GM19240 (cell line): ENCODE measurements around the gene FGFR3.

Experiments
- DNase-seq: peaks from one replicate; pipeline ENCODE4 v3.0.0; 2011; ENCODE audit warnings: low spot score; ENCODE audit not compliant: insufficient read length

FGFR3 gene

DNA sequence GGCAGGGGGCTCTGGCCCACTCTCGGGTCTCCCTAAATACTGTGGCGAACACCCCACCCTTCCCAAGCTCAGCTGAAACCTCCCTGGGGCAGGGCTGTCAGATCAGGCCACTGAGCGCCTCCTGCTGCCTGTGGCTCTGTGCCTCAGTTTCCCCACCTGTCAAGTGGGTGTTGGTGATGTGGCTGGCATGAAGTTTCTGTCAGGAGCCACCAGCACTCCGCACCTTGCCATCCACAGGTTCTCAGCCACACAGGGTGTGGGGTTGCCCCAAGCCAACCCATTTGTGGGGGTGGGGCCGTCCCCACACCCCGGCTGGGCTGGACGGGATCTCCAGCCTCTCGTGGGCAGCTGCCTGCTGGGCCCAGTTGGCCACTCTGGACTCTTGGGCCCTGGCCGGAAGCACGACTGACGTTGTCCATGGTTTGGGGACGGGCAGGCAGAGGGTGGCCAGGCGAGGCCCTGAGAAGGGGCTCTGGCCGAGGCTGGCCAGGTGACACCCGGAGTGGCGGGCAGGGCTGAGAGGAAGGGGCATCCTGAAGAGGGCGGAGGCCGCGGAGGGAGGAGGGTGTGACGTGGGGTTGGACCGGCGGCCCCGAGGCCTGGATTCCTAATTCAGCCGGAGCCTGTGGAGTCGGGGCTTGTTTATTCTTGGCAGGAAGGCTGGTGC lies 5.5 kb upstream of the FGFR3 start:
- DNase-seq: no peak

DNA sequence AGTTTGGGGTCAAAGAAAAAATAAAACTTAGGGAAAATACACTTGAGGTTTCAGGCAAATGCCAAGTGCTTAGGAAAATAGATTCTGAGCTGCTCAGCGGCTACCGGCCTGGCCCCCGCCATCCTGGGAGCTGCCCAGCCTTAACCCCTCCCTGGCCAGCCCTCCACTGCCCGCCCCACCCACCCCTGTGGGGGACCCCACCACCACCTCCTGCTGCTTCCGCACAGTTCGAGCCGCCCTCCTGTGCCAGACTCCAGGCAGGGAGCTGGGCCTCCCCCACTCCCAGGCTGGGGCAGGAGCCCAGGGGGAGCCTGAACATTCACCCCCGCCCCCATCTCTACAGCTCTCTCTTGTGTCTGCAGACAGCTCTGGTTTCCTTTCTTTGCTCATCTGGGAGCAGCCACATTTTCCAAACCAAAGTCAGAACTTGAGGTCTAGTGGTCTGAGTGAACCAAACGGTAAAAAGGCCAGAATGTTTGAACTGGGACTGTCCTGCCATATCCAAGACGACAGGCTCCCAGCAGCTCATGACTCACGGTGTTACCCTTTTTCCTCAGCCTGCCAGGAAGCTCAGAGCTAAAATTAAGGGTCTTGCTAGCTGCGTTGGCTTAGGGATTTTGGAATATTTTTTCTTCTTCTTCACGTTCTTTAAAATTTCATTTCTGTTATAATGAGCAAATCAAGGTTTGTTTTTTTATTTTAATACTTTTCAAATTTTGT lies 4.7 kb upstream of the FGFR3 start:
- no peak for DNase-seq

DNA sequence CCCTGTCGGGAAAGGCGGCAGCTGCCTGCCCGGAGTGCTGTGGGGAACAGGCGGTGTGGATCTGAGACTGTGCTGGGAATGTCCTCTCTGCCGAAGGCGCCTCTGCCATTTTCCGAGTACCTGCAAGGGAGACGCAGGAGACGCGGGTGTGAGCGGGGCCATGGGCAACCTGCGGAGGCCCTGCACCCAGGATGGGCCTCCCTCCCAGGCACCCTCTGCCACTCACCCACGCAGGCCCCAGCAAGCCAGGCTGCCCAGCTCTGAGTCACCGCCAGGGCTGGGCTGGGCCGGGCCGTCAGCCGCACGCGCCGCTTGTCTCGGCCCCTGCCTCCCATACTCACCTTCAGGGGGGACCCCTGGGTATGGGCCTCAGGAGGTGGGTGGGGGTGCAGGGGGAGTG lies 3.5 kb upstream of the FGFR3 start:
- no peak for DNase-seq

DNA sequence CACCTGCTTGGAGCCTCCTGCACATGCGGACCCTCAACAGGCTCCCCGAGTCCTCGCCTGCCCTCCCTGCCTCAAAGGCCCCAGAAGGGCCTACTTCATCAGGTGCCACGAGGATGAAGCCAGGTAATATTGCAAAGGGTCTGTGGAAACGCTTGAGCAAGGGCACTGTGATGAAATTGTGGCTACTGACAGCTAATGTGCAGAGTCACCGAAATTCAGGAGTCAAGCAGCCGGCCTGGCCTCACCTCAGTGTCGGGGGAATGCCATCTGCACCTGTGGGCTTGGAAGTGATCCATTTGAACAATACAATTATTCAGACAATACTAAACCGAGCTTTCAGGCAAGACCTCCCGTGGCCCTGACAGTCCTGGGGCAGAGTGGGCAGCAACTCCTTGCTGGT lies 3.1 kb upstream of the FGFR3 start:
- no peak for DNase-seq

DNA sequence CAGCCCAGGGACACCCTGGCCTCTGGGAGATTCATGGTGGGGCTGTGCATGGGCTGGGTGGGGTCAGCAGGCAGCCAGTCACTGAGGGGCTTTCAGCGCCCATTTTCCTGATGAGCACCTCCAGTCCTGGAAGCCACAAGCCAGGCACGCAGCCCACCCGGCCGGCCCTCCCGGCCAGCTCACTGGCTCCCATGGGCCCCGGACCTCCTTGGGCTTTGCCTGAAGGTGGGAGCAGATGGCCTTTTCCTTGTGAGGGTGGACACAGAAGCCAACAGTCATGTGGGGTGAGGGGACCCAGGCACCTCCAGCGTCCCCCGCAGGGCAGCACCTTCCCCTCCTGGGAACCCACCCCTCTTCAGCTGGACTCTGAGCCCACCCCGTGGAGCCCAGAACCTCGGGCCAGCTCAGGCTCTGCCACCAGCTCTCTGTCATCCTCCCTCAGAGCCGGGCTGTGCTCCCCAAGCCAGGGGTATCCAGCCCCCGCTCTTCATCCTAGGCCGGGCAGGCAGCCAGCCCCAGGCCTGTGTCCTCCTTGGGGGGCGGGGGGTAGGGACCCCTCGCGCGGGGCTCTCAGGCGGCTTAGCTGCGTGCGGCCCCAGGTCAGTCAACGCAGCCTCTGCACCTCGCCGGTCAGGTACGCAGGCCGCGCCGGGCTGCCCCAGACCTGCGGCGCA lies 798 bp upstream of the FGFR3 start:
- DNase-seq: no peak

DNA sequence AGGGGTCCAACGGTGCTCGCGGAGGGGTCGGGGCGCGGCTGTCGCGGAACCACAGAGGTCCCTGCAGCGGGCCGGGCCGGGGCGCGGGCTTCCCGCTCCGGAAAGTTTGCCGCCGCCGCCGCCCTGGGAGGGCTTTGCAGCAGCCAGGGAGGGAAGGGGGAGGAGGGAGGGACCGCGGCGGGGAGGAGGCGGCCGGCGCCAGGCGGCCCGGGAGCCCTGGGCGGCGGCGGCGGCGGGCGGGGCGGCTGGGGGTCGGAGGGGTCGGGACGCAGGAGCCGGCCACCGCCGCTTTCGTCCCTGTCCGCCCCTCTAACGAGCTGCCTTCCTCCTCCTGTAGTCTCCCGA lies 375 bp downstream of the FGFR3 start:
- peak; percentile 67 for DNase-seq

DNA sequence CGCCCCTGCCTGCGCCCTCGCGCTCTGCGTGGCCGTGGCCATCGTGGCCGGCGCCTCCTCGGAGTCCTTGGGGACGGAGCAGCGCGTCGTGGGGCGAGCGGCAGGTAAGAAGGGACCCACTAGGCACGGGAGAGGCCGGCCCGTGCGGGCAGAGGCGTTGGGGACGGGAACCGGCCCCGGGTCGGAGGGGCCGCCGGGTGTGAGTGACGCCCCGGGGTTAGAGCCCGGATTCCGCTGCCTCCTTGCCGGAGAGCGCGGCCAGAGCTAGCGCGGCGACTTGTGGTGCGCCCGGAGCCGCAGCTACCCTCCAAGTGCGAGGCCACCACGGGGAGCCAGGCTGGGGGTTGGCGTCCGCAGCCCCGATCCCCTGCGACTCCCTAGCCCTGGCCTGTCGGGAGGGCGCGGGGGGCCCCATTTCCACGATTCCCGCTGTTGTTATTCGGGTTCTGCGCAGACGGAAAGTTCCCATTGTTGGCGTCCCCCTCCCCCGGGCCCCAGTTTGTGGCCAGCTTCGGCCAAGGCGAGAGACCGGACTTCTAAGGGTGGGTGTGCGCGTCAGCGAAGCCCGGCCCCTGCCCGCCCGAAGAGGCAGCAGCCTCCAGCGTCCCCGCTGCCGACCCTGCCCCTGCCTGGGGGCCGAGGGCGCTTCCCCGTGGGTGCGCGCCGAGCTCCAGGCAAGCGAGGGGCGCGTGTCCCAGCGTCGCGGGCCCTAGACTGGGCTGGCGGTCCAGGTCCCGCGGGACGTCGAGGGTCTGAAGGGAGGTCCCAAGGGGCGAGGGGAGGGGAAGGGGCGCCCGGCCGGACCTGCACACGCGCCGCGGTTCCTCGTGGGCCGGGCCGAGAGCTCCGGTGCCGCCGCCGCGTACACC lies 1.1 kb downstream of the FGFR3 start:
- no peak for DNase-seq

DNA sequence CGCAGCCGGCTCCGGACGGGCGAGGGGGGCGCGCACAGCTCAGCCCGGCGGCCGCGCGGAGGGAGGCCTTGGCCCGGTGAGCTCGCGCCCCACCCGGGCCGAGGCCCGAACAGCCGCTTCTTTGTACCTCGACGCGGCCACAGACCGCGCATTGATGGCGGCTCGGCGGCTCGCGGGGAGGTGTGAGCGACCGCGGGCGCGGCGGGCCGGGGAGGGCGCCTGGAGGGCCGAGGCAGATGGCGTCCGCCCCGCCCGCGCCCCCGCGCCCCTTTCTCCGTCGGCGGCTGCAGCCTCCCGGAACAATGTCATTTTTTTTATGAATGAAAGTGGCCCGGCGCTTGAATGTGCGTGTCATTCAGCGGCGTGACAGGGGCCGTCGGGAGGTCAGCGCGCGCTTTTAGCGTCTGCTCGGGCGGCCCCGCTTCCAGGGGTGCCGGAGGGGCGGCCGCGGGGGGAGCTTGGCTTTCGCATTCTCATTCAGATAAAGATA lies 1.8 kb downstream of the FGFR3 start:
- no peak for DNase-seq

DNA sequence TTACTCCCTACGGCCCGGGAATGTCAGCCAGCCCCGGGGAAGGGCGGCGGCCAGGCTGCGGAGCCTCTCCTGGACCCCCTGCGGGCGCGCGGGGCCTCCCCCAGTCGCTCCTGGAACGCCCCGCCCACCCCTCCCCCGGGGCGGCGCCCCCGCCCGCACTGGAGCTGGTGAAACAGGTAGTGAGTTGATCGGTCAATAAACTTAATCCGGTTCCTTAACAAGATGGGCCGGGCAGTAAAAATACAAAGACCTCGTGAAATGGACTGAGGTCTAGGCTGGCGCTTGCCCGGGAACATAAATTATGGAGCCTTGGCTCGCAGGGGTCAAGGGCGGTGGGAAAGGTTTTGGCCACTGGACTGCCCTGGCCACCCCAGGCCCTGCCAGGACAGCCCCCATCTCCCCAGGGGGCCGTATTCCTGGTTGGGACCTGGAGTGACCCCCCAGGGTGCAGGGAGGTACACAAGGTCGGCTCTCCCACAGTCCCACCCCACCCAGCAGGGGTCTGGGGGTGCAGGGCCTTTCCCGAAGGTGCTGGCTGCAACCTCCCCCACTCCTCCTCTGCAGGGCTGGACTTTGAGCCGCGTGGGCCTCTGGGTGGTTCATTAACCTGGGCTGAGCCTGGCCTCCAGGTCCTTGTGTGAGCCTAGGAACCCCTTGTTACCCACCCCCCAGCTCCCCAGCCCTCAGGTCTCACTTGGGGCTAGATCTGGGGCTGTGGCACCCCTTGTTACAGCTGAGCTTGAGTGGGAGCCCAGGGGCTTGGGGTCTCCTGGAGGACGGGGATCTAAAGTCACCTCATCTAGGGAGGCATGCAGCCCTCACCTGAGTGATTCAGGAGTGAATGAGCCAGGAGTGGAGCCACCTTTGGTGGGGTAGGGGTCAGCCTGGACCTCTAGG lies 2.5 kb downstream of the FGFR3 start:
- no peak for DNase-seq

DNA sequence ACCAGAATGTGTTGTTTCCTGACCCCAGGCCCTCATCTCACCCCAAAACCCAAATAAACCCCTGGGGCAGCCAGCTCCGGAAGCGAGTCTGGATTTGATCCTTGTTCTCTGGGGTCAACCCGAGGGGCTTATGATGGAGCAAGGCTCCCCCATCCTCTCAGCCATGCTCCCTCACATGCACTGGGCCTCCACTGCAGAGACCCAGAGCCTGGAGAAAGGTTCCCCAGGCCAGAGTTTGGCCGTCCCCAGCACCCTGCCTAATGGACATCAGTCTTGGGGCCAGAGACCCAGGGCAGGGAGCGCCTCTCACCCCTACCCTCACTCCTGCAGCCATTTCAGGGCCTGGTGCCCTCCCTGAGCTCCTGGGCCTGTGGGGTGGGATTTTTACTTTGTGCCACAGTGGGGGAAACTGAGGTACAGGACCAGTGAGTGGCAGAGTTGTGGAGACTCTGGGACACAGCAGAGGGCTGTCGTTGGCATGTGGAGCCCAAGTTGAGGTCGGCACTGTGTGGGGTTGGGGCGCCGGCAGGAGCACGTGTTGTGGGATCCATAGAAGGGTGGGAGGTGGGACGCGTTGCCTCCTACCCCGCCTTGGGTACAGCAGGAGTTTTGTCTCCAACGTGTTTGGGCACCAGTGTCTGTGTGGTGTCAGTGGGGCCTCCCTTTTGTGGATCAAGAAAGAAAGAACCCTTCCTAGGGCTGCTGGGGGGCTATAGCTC lies 3.6 kb downstream of the FGFR3 start:
- DNase-seq: no peak

DNA sequence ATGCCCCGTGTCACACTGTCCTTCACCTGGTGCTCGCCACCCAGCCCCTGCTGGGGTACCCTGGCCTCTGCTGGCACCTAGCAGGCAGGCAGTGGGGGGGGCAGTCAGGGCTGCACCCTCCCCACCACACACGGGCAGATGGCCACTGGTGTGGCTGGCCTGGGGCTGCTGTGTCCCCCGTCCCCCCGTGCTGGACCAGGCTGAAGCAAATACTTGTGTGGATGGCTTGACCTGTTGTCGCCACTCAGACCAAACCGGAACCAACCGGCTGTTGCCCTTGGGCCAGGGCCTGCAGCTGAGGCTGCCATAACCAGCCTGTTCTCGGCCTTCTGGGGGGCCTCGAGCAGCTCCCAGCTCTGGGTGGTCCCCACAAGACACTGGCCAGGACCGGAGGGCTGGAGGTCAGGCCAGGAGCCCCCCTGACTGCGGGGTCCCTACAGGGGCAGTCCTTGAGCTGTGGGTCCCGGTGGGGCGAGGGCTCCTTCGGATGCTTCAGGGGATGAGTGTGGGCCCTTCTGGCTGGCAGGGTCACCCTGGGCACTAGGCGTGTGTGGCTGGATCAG lies 4.3 kb downstream of the FGFR3 start:
- no peak for DNase-seq

DNA sequence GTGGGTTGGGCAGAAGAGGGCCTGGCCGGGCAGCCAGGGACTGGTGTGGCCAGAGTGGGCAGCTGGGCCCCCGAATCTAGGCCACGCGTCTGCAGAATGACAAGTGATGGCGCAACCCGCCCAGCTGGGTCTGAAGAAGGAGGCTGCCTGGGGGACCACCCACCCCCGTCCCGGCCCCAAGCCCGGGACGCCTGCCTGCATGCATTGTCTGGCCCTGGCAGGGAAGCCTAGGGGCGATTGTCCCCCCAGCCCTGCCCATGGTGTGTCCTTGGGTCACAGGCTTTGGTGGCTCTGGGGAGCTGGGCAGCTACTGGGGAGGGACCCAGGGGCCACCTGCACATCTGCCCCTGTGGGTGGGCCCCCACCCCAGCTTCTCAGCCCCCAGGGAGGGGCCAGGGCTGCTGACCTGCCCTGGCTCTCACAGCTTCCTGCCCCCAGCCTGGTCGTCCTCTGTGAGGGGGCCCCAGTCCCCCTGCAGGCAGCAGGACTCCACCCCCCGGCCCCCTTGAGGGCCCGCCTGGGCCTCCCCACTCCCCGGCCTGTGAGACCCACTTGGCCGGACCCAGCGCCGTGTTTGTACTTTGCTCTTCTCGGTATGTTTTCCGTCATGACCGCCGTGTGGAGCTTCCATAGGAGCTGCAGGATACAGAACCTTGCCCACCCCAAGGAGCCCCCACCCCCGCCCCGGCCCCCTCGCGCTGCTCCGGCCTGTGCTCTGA lies 4.9 kb downstream of the FGFR3 start:
- no peak for DNase-seq

DNA sequence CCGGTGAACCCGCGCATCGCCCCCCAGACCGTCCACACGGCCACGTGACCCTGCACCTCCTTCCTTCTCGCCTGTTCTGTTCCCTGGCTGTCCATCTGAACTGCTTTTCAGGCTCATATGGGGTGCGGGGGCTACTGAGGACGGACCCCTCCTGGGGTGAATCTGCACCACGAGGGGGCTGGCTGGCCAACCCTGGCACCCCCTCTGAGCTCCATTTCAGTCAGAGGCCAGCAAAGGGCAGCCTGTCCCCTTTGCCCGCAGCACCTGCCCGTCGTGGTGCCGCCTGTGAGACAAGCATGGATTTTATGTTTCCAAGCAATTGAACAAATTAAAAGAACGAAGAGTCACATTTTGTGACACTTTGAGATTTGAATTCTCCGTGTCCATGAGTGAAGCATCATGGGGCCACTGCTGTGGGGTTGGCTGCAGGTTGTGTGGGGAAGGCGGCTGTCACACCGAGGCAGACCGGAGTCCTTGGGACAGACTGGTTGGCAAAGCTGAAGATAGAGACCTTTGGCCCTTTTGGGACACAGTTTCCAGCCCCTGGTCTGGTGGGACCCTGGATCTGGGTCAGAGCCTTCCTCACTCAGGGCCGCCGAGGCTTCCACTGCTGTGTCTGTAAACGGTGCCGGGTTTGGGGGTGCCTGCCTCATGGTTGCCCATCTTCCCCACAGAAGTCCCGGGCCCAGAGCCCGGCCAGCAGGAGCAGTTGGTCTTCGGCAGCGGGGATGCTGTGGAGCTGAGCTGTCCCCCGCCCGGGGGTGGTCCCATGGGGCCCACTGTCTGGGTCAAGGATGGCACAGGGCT lies 5.7 kb downstream of the FGFR3 start:
- no peak for DNase-seq

DNA sequence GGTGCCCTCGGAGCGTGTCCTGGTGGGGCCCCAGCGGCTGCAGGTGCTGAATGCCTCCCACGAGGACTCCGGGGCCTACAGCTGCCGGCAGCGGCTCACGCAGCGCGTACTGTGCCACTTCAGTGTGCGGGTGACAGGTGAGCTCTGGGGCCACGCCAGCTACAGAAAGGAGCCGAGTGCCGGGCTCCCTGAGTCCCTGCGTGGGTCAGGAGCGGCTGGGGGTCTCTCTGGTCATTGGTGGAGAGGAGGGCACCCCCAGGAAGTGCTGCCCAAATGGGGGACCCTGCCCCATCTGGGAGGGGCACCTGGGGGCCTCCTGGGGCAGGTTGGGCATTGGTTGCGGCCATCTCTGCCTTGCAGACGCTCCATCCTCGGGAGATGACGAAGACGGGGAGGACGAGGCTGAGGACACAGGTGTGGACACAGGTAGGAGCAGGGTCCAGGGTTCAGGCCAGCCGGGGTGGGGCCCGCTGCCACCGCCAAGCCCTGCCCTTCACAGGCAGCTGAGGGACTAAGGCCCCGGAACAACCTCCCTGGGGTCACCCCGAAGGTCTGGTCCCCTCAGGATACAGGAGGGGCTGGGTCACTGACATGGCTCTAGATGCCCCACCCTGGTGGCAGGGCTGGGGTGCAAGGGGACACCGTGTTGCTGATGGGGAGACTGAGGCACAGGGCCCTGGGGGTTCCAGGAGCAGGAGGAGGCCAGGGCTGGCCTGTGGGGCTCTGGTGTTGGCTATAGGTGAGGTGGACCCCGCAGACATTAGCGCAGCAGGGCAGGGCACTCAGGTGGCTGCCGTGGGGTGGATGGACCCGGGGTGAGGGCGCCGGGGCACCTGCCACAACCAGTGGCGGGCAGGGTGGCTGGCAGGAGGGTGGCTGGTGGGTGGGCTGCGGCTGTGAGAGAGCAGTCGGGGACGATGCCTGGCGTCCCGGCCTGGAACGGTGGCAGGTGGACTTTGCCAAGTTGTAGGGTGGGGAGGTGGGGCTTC lies 6.6 kb downstream of the FGFR3 start:
- no peak for DNase-seq

DNA sequence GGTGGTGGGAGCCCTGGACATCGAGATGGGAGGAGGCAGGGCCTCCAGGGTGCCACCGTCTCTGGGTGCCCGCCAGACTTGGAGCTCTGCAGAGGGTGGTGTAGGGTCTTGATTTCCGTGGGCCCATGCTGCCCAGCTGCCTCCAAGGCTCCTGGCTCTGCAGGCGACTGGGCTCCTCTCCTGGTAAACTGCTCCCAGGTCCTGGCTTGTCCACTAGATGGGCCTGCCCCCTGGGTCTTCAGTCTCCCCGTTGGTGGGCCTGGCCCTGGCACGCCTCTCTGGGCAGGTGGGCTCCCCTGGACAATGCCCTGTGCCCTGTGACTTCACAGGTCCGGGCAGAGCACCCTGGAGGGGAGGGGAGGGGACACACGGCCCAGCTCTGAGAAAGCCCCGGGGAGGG lies 7.7 kb downstream of the FGFR3 start:
- DNase-seq: no peak

DNA sequence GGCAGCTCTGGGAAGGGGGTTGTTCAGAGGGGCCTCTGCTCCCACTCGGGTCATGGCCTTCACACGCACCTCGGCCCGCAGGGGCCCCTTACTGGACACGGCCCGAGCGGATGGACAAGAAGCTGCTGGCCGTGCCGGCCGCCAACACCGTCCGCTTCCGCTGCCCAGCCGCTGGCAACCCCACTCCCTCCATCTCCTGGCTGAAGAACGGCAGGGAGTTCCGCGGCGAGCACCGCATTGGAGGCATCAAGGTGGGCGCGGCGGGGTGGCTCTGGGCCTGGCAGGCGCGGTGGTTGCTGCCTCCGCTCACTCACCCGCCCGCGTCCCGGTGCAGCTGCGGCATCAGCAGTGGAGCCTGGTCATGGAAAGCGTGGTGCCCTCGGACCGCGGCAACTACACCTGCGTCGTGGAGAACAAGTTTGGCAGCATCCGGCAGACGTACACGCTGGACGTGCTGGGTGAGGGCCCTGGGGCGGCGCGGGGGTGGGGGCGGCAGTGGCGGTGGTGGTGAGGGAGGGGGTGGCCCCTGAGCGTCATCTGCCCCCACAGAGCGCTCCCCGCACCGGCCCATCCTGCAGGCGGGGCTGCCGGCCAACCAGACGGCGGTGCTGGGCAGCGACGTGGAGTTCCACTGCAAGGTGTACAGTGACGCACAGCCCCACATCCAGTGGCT lies 8.3 kb downstream of the FGFR3 start:
- no peak for DNase-seq
